ENCODE data around the gene GPC6.

GRCh38 chr13:93810264-93810663, 583.7 kb downstream of the GPC6 start:
- TF ChIP-seq CTCF (tag by site-specific recombination; IDR thresholded peaks at IDR 0.05) = no peak
- no peak for TF ChIP-seq ZNF37A (tag by site-specific recombination; IDR thresholded peaks at IDR 0.05)
- no peak for TF ChIP-seq PRDM10 (tag by site-specific recombination; IDR thresholded peaks at IDR 0.05)
- no peak for TF ChIP-seq ZBTB20 (tag by site-specific recombination; IDR thresholded peaks at IDR 0.05)
- TF ChIP-seq PRDM1 (tag by site-specific recombination; IDR thresholded peaks at IDR 0.05) = no peak
- TF ChIP-seq ZNF133 (tag by site-specific recombination; IDR thresholded peaks at IDR 0.05) = no peak
- no peak for TF ChIP-seq ZNF701 (tag by site-specific recombination; IDR thresholded peaks at IDR 0.05)
- no peak for TF ChIP-seq ZNF837 (tag by site-specific recombination; IDR thresholded peaks at IDR 0.05)
- TF ChIP-seq KLF16 (tag by site-specific recombination; IDR thresholded peaks at IDR 0.05) = no peak
- no peak for TF ChIP-seq REST (tag by site-specific recombination; IDR thresholded peaks at IDR 0.05)
- no peak for TF ChIP-seq ZNF558 (tag by site-specific recombination; IDR thresholded peaks at IDR 0.05)
- TF ChIP-seq YY1 (tag by site-specific recombination; IDR thresholded peaks at IDR 0.05) = no peak
- no peak for TF ChIP-seq ZNF654 (tag by site-specific recombination; IDR thresholded peaks at IDR 0.05; ENCODE audit: low read depth)
